Omental fat pad (tissue), 4 donors: ENCODE data around the gene ELL. TPM values are rescaled to one million over a fixed set of nuclear protein-coding genes. Genes with fewer than 3 reads are reported as not detected.

Experiments used
- ATAC-seq: fragments of 150-250 bp; one replicate; pipeline ENCODE4 v1.9.1; 2016; ENCODE audit warnings: mild to moderate bottlenecking, moderate library complexity; ENCODE audit not compliant: low FRiP score
- DNase-seq: peaks from one replicate; pipeline ENCODE4 v3.0.0-alpha.2; 2019; ENCODE audit warnings: low spot score
- CTCF ChIP-seq, 3 donors: fragments of 450-650 bp; IDR thresholded peaks; one replicate each; pipeline ENCODE4 v1.5.1; 2016 to 2017; ENCODE audit warnings: antibody characterized with exemption in 3 of 3, mild to moderate bottlenecking in 3 of 3, moderate library complexity in 2 of 3
- total RNA-seq, 4 donors: library from RNA; depleted of rRNA; stranded (reverse); fragments of >200 nt; gene quantifications; one replicate each; pipeline ENCODE4 v1.1.0, GENCODE V29; 2016

ELL gene
- total RNA-seq, 4 donors from 2014 or later = 18.1 to 43.1 (median 24.8) TPM

GRCh38 chr19:18441804-18442788 is 79.8 kb downstream of the ELL start:
- no peak for TF ChIP-seq CTCF (IDR thresholded peaks at IDR 0.05)
- DNase-seq = no peak
- no peak for ATAC-seq

- no peak for TF ChIP-seq CTCF (IDR thresholded peaks at IDR 0.05)
- no peak for ATAC-seq
- no peak for DNase-seq
Observed at GRCh38 chr19:18440936-18441803, 80.7 kb downstream of the ELL start.

GRCh38 chr19:18440415-18440877 is 81.4 kb downstream of the ELL start:
- TF ChIP-seq CTCF (IDR thresholded peaks at IDR 0.05) = no peak

GRCh38 chr19:18439910-18440237 is 82.0 kb downstream of the ELL start:
- DNase-seq (no peak), ATAC-seq (no peak)
- TF ChIP-seq CTCF (IDR thresholded peaks at IDR 0.05) = no peak

More at GRCh38 chr19:18440415-18440877, 81.4 kb downstream of the ELL start:
- no peak for ATAC-seq
- DNase-seq = no peak

- no peak for TF ChIP-seq CTCF (IDR thresholded peaks at IDR 0.05)
- DNase-seq = no peak
- ATAC-seq = no peak
Observed at GRCh38 chr19:18439025-18439909, 82.6 kb downstream of the ELL start.

- ATAC-seq = peak; percentile 7
- no peak for DNase-seq
- no peak for TF ChIP-seq CTCF (IDR thresholded peaks at IDR 0.05)
Observed at GRCh38 chr19:18438331-18439024, 83.4 kb downstream of the ELL start.
